Stimulated activated CD4-positive, alpha-beta T cell treated with anti-CD3 and anti-CD28 coated beads, TNF-alpha, amount 100 ng/mL, for 24 hours (primary cell): Measurements from ENCODE around the gene CLSTN1.
A peak's percentile ranks its signal among the peaks of the same experiment; 100 is the strongest.
"Not testable (repeated sequence)": the region's sequence is repeated elsewhere in the genome, so short reads cannot be mapped to it uniquely, and the experiment has no call there.

ENCODE experiments used
- DNase-seq, 3 experiments: peaks; one replicate each; pipeline ENCODE4 v3.0.0-alpha.2; 2020; ENCODE audit warnings: low read depth in 3 of 3

Gene CLSTN1

GRCh38 chr1:9715536-9716226 is 108.1 kb downstream of the CLSTN1 start:
- peak in 1 of 3 experiments; percentile 33 for DNase-seq

- peak in 1 of 3 experiments; percentile 24 for DNase-seq
Measured at GRCh38 chr1:9714257-9714718, 109.5 kb downstream of the CLSTN1 start.

- DNase-seq: not testable (repeated sequence)
Measured at GRCh38 chr1:9712767-9713166, 111.0 kb downstream of the CLSTN1 start.

GRCh38 chr1:9711466-9712020 is 112.2 kb downstream of the CLSTN1 start:
- DNase-seq: no peak

GRCh38 chr1:9710037-9710436 is 113.7 kb downstream of the CLSTN1 start:
- no peak for DNase-seq

- DNase-seq: no peak
Measured at GRCh38 chr1:9706178-9706577, 117.6 kb downstream of the CLSTN1 start.

- no peak for DNase-seq
Measured at GRCh38 chr1:9705337-9706093, 118.2 kb downstream of the CLSTN1 start.

GRCh38 chr1:9703681-9704080 is 120.1 kb downstream of the CLSTN1 start:
- DNase-seq: no peak

- no peak for DNase-seq
Measured at GRCh38 chr1:9703165-9703509, 120.6 kb downstream of the CLSTN1 start.

GRCh38 chr1:9701665-9702064 is 122.1 kb downstream of the CLSTN1 start:
- no peak for DNase-seq

GRCh38 chr1:9700340-9700739 is 123.4 kb downstream of the CLSTN1 start:
- no peak for DNase-seq

- DNase-seq: no peak
Measured at GRCh38 chr1:9699361-9699760, 124.4 kb downstream of the CLSTN1 start.

- no peak for DNase-seq
Measured at GRCh38 chr1:9696793-9697192, 127.0 kb downstream of the CLSTN1 start.

- DNase-seq: no peak
Measured at GRCh38 chr1:9691691-9692090, 132.1 kb downstream of the CLSTN1 start.

GRCh38 chr1:9691108-9691445 is 132.7 kb downstream of the CLSTN1 start:
- DNase-seq: peak in 1 of 3 experiments; percentile 31

- DNase-seq: no peak
Measured at GRCh38 chr1:9690440-9691107, 133.2 kb downstream of the CLSTN1 start.

- no peak for DNase-seq
Measured at GRCh38 chr1:9689971-9690381, 133.8 kb downstream of the CLSTN1 start.

GRCh38 chr1:9689011-9689706 is 134.6 kb downstream of the CLSTN1 start:
- DNase-seq: peak; percentile 46 to 81 (median 73)

- no peak for DNase-seq
Measured at GRCh38 chr1:9688599-9688998, 135.2 kb downstream of the CLSTN1 start.

GRCh38 chr1:9687874-9688582 is 135.7 kb downstream of the CLSTN1 start:
- DNase-seq: no peak
